BJ (cell line): ENCODE data around the gene GPR101. TPM values are rescaled to one million over a fixed set of nuclear protein-coding genes. Genes with fewer than 3 reads are reported as not detected.

ENCODE experiments used
- CTCF ChIA-PET: fragments of 350-600 bp; formaldehyde crosslinking; extraction: SDS; loops from one replicate; lab custom pipeline; 2021; ENCODE audit warnings: antibody characterized with exemption, inconsistent platforms; lab: Yijun Ruan, JAX
- POLR2A ChIA-PET: fragments of 300-600 bp; sonication (Branson Sonifier 250); formaldehyde crosslinking; extraction: SDS; loops from one replicate; lab custom pipeline; 2021; ENCODE audit warnings: antibody characterized with exemption; lab: Charles Lee
- DNase-seq: peaks from one replicate; pipeline ENCODE4 v3.0.0-alpha.2; 2011; ENCODE audit warnings: low read depth
- H3K27me3 ChIP-seq: 2 replicates; pipeline ENCODE4 v1.6.0; 2011; ENCODE audit warnings: low read length; ENCODE audit not compliant: control insufficient read depth, insufficient read depth
- H3K36me3 ChIP-seq: 2 replicates; pipeline ENCODE4 v1.5.1; 2011; ENCODE audit warnings: low read length; ENCODE audit not compliant: control insufficient read depth, insufficient read depth
- H3K4me3 ChIP-seq: 2 replicates; pipeline ENCODE4 v1.5.1; 2011; ENCODE audit warnings: low read depth, mild to moderate bottlenecking, control low read depth, low read length
- polyA minus RNA-seq: library from RNA; depleted of rRNA, polyadenylated mRNA; stranded (reverse); fragments of >200 nt; gene quantifications from 2 replicates; pipeline ENCODE4 v1.2.3, GENCODE V29; 2011; rRNA and poly(A)+ RNA removed
- polyA plus RNA-seq: library from polyadenylated mRNA; depleted of rRNA; stranded (reverse); fragments of >200 nt; gene quantifications from 2 replicates; pipeline ENCODE4 v1.2.3, GENCODE V29; 2011; rRNA removed
- TF ChIP-seq, protein P1 (sequence below): IDR thresholded peaks from 2 replicates; pipeline ENCODE4 v1.5.1; 2011; ENCODE audit warnings: low read depth, mild to moderate bottlenecking, control low read depth, inconsistent platforms, low read length, moderate library complexity; ENCODE audit not compliant: insufficient read depth

Gene GPR101, protein sequence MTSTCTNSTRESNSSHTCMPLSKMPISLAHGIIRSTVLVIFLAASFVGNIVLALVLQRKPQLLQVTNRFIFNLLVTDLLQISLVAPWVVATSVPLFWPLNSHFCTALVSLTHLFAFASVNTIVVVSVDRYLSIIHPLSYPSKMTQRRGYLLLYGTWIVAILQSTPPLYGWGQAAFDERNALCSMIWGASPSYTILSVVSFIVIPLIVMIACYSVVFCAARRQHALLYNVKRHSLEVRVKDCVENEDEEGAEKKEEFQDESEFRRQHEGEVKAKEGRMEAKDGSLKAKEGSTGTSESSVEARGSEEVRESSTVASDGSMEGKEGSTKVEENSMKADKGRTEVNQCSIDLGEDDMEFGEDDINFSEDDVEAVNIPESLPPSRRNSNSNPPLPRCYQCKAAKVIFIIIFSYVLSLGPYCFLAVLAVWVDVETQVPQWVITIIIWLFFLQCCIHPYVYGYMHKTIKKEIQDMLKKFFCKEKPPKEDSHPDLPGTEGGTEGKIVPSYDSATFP
- not detected in 2 replicates for polyA plus RNA-seq
- polyA minus RNA-seq = not detected in 2 replicates

GRCh38 chrX:137033774-137034507 lies at the start of gene GPR101:
Gene GPR101 (minus strand): TSS chrX:137033995. CDS start chrX:137031674, 2,321 bp downstream.
- DNase-seq = no peak
- TF ChIP-seq, protein P1, sequence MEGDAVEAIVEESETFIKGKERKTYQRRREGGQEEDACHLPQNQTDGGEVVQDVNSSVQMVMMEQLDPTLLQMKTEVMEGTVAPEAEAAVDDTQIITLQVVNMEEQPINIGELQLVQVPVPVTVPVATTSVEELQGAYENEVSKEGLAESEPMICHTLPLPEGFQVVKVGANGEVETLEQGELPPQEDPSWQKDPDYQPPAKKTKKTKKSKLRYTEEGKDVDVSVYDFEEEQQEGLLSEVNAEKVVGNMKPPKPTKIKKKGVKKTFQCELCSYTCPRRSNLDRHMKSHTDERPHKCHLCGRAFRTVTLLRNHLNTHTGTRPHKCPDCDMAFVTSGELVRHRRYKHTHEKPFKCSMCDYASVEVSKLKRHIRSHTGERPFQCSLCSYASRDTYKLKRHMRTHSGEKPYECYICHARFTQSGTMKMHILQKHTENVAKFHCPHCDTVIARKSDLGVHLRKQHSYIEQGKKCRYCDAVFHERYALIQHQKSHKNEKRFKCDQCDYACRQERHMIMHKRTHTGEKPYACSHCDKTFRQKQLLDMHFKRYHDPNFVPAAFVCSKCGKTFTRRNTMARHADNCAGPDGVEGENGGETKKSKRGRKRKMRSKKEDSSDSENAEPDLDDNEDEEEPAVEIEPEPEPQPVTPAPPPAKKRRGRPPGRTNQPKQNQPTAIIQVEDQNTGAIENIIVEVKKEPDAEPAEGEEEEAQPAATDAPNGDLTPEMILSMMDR = no peak
- ChIA-PET CTCF (no interaction called here), POLR2A (no interaction called here)
- H3K4me3 ChIP-seq = no peak within 1 kb of the TSS
- H3K36me3 ChIP-seq = no peaks in the 10 kb centered on the region
- peaks cover 14% of the 10 kb centered on the region for H3K27me3 ChIP-seq

DNA sequence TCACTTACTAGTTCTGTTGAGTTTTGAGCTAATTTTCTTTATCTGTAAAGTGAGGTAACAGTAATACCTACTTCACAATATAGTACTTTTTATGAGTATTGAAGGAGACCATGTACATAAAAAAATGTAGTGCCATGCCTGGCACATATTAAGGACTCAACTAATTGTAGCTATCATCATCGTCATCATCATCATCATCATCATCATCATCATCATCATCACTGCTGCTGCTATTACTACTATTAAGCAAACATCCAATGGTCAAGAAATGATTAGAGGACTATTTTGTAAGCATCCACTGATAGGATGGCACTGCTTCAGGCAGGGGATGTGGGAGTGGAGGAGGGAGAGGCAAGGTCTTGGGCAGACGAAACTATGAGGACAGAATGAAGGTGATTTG lies 47.4 kb upstream of the GPR101 start:
- POLR2A ChIA-PET = no interaction called here
- no peak for DNase-seq
- Histone ChIP-seq H3K36me3 (no peaks in the 10 kb centered on the region), H3K27me3 (no peaks in the 10 kb centered on the region), H3K4me3 (no peak overlapping the region)
- TF ChIP-seq, protein P1 = no peak
- CTCF ChIA-PET = no interaction called here

DNA sequence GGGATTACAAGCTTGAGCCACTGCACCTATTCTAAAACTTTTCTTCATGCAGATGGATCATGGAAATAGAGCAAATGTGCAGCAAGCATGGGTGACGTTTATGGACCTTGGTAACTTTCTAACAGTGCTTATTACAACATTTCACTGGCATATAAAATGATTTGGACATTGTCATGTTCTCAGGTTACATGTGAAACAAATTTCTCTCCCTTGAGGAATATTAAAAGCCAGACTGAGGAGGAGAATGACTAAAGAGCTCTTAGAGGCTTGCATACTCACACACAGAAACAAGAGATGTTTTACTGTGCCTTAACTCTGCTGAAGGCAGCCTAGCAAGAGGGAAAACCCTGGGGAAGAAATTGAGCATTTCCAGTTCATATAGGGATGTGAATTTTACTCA lies 38.6 kb upstream of the GPR101 start:
- TF ChIP-seq, protein P1 = no peak
- ChIA-PET CTCF (no interaction called here), POLR2A (no interaction called here)
- Histone ChIP-seq H3K36me3 (no peaks in the 10 kb centered on the region), H3K4me3 (no peak overlapping the region), H3K27me3 (no peaks in the 10 kb centered on the region)
- no peak for DNase-seq

GRCh38 chrX:137071596-137071995 lies 37.8 kb upstream of the GPR101 start:
- POLR2A ChIA-PET = no interaction called here
- H3K4me3 ChIP-seq = no peak overlapping the region
- TF ChIP-seq, protein P1 = no peak
- no peak for DNase-seq
- CTCF ChIA-PET = no interaction called here
- no peaks in the 10 kb centered on the region for H3K27me3 ChIP-seq
- no peaks in the 10 kb centered on the region for H3K36me3 ChIP-seq

GRCh38 chrX:137067147-137067546 lies 33.4 kb upstream of the GPR101 start:
- Histone ChIP-seq H3K4me3 (no peak overlapping the region), H3K27me3 (no peaks in the 10 kb centered on the region), H3K36me3 (no peaks in the 10 kb centered on the region)
- ChIA-PET CTCF (no interaction called here), POLR2A (no interaction called here)
- no peak for DNase-seq
- TF ChIP-seq, protein P1 = no peak
